GM23338 (cell line): ENCODE measurements around the gene AGFG1. TPM values are rescaled to one million over a fixed set of nuclear protein-coding genes. Genes with fewer than 3 reads are reported as not detected.

Source experiments
- ATAC-seq: fragments of 200-7000 bp; cut with Tn5 transposase; 3 replicates; pipeline ENCODE4 v1.9.1; 2020
- DNase-seq: peaks from one replicate; pipeline ENCODE4 v3.0.0-alpha.2; 2015; ENCODE audit warnings: low spot score
- H2AFZ ChIP-seq: fragments of 200-600 bp; sonication (generic); 2 replicates; pipeline ENCODE4 v1.8.0; 2016; ENCODE audit warnings: antibody characterized with exemption, mild to moderate bottlenecking, moderate library complexity
- H3F3A ChIP-seq: fragments of 200-600 bp; sonication (generic); replicated peaks from 2 replicates; pipeline ENCODE4 v1.8.0; 2017; ENCODE audit warnings: antibody characterized with exemption, mixed run types, low read depth
- H3K27ac ChIP-seq: fragments of 200-600 bp; sonication (generic); 2 replicates; pipeline ENCODE4 v1.6.1; 2016; ENCODE audit warnings: low read depth
- H3K27me3 ChIP-seq: fragments of 200-600 bp; sonication (generic); 2 replicates; pipeline ENCODE4 v1.8.0; 2016; ENCODE audit warnings: mild to moderate bottlenecking, mixed run types, moderate library complexity; ENCODE audit not compliant: insufficient read depth
- H3K36me3 ChIP-seq: fragments of 200-600 bp; sonication (generic); 2 replicates; pipeline ENCODE4 v1.8.0; 2016; ENCODE audit warnings: mild to moderate bottlenecking; ENCODE audit not compliant: insufficient read depth
- H3K4me1 ChIP-seq: fragments of 200-600 bp; sonication (generic); 2 replicates; pipeline ENCODE4 v1.8.0; 2016; ENCODE audit warnings: mild to moderate bottlenecking, moderate library complexity; ENCODE audit not compliant: insufficient read depth
- H3K4me2 ChIP-seq: fragments of 200-600 bp; sonication (generic); 2 replicates; pipeline ENCODE4 v1.7.1; 2017; ENCODE audit warnings: mixed run types
- H3K4me3 ChIP-seq: fragments of 200-600 bp; sonication (generic); 2 replicates; pipeline ENCODE4 v1.6.1; 2016; ENCODE audit warnings: mixed run types
- H3K79me2 ChIP-seq: fragments of 200-600 bp; sonication (generic); replicated peaks from 2 replicates; pipeline ENCODE4 v1.8.0; 2017; ENCODE audit warnings: mild to moderate bottlenecking; ENCODE audit not compliant: insufficient read depth
- H3K9me2 ChIP-seq: fragments of 200-600 bp; sonication (generic); 2 replicates; pipeline ENCODE4 v1.8.0; 2017; ENCODE audit not compliant: insufficient read depth
- H4K20me1 ChIP-seq: fragments of 200-600 bp; sonication (generic); replicated peaks from 2 replicates; pipeline ENCODE4 v1.8.0; 2017; ENCODE audit warnings: mild to moderate bottlenecking; ENCODE audit not compliant: insufficient read depth
- H3K27ac Mint-ChIP-seq: 2 replicates; pipeline ENCODE4 v1.8.0; 2020; ENCODE audit warnings: inconsistent platforms, mild to moderate bottlenecking, moderate library complexity, mixed read lengths
- H3K27me3 Mint-ChIP-seq: 3 replicates; pipeline ENCODE4 v1.8.0; 2022; ENCODE audit warnings: low read depth, mild to moderate bottlenecking, moderate library complexity, mixed read lengths, inconsistent platforms; ENCODE audit not compliant: insufficient read depth, poor library complexity
- H3K36me3 Mint-ChIP-seq: 3 replicates; pipeline ENCODE4 v1.8.0; 2021; ENCODE audit warnings: low read depth, mild to moderate bottlenecking, inconsistent platforms, moderate library complexity, mixed read lengths
- H3K4me1 Mint-ChIP-seq: 3 replicates; pipeline ENCODE4 v1.8.0; 2020; ENCODE audit warnings: mild to moderate bottlenecking, inconsistent platforms, mixed read lengths
- H3K4me3 Mint-ChIP-seq: 3 replicates; pipeline ENCODE4 v1.8.0; 2021; ENCODE audit warnings: moderate library complexity, mild to moderate bottlenecking, inconsistent platforms, mixed read lengths
- H3K9me3 Mint-ChIP-seq: 3 replicates; pipeline ENCODE4 v1.8.0; 2020; ENCODE audit warnings: moderate library complexity, mild to moderate bottlenecking, inconsistent platforms, mixed read lengths
- CREB1 ChIP-seq: fragments of 250-450 bp; sonication (Bioruptor Pico); IDR thresholded peaks from 2 replicates; pipeline ENCODE4 v1.5.0; 2020; ENCODE audit warnings: low read depth, mild to moderate bottlenecking, moderate library complexity
- CTCF ChIP-seq, 2 experiments: fragments of 200-600 bp in 1 of 2; sonication (generic) in 1 of 2; conservative IDR thresholded peaks; 2 replicates each; pipeline versions ENCODE4 v1.5.1 to v1.6.1; 2016 to 2017; ENCODE audit warnings: antibody characterized with exemption in 2 of 2, low read depth in 2 of 2, mild to moderate bottlenecking in 2 of 2, moderate library complexity in 1 of 2
- ETS1 ChIP-seq: IDR thresholded peaks from 2 replicates; pipeline ENCODE4 v1.6.1; 2016; ENCODE audit warnings: antibody characterized with exemption
- EZH2 ChIP-seq: fragments of 200-600 bp; sonication (generic); IDR thresholded peaks from one replicate; pipeline ENCODE4 v1.8.0; 2017; ENCODE audit warnings: antibody characterized with exemption, mild to moderate bottlenecking, low read depth; ENCODE audit not compliant: unreplicated experiment
- EZH2phosphoT487 ChIP-seq: fragments of 200-600 bp; sonication (generic); IDR thresholded peaks from one replicate; pipeline ENCODE4 v1.8.1; 2018; ENCODE audit warnings: antibody characterized with exemption; ENCODE audit not compliant: unreplicated experiment
- JUNB ChIP-seq: IDR thresholded peaks from one replicate; pipeline ENCODE4 v1.6.1; 2016; ENCODE audit warnings: antibody characterized with exemption; ENCODE audit not compliant: unreplicated experiment
- NANOG ChIP-seq: IDR thresholded peaks from 2 replicates; pipeline ENCODE4 v1.6.1; 2016; ENCODE audit warnings: antibody characterized with exemption, borderline replicate concordance
- POLR2AphosphoS5 ChIP-seq: IDR thresholded peaks from 2 replicates; pipeline ENCODE4 v1.6.1; 2016; ENCODE audit warnings: antibody characterized with exemption, low read depth
- REST ChIP-seq: IDR thresholded peaks from one replicate; pipeline ENCODE4 v1.6.1; 2018; ENCODE audit warnings: antibody characterized with exemption; ENCODE audit not compliant: unreplicated experiment
- STAT1 ChIP-seq: IDR thresholded peaks from one replicate; pipeline ENCODE4 v1.6.1; 2016; ENCODE audit warnings: antibody characterized with exemption; ENCODE audit not compliant: unreplicated experiment
- ZNF114 ChIP-seq: fragments of 250-450 bp; sonication (Bioruptor Pico); IDR thresholded peaks from 2 replicates; pipeline ENCODE4 v1.5.0; 2020; ENCODE audit warnings: mild to moderate bottlenecking, moderate library complexity
- ZNF331 ChIP-seq: fragments of 250-450 bp; sonication (Bioruptor Pico); IDR thresholded peaks from 2 replicates; pipeline ENCODE4 v1.5.0; 2020; ENCODE audit warnings: low read depth, mild to moderate bottlenecking, moderate library complexity
- ZNF462 ChIP-seq: fragments of 250-450 bp; sonication (Bioruptor Pico); IDR thresholded peaks from 2 replicates; pipeline ENCODE4 v1.5.0; 2020; ENCODE audit warnings: mild to moderate bottlenecking, moderate library complexity
- polyA plus RNA-seq: library from polyadenylated mRNA; unstranded; fragments of >200 nt; fragmentation: Nextera tagmentation; extraction: Ambion mirVana; gene quantifications from 2 replicates; pipeline ENCODE4 v1.2.1, GENCODE V29; 2016
- total RNA-seq: library from RNA; depleted of rRNA; stranded (reverse); fragments of >200 nt; shearing (Covaris generic); gene quantifications from 2 replicates; pipeline ENCODE4 v1.2.3, GENCODE V29; 2014

AGFG1 gene
- total and polyA plus RNA-seq, 2 experiments from 2014 or later: 14.5 to 113 TPM

GRCh38 chr2:227602358-227602757 is 130.4 kb downstream of the AGFG1 start:
- H3K4me3 ChIP-seq: no peak overlapping the region
- no peak for ATAC-seq
- peaks cover 10% of the 10 kb centered on the region; the same call in 1 of the 2 replicates for H3K4me1 ChIP-seq
- H3F3A ChIP-seq: no peaks in the 10 kb centered on the region
- peak overlapping the region; percentile 69; the same call in 1 of the 2 replicates for H2AFZ ChIP-seq
- H3K9me2 ChIP-seq: no peaks in the 10 kb centered on the region
- no peak overlapping the region for H3K4me2 ChIP-seq
- H3K36me3 ChIP-seq: no peaks in the 10 kb centered on the region
- TF ChIP-seq ZNF114 (CRISPR knock-in tag) (no peak), ETS1 (no peak), NANOG (no peak), STAT1 (no peak), CREB1 (no peak), ZNF331 (CRISPR knock-in tag) (no peak), ZNF462 (CRISPR knock-in tag) (no peak), CTCF (conservative IDR thresholded peaks at IDR 0.05; ENCODE audit: low read depth in 2 of 2) (no peak), POLR2AphosphoS5 (no peak), REST (no peak), EZH2phosphoT487 (no peak), EZH2 (no peak), JUNB (no peak)
- no peak overlapping the region for H3K27ac Mint-ChIP-seq
- H3K36me3 Mint-ChIP-seq: no peaks in the 10 kb centered on the region
- H3K27me3 Mint-ChIP-seq: no peaks in the 10 kb centered on the region
- no peaks in the 10 kb centered on the region for H3K79me2 ChIP-seq
- no peak overlapping the region for H3K27ac ChIP-seq
- H3K4me1 Mint-ChIP-seq: peaks cover 9% of the 10 kb centered on the region; the same call in 2 of the 3 replicates
- DNase-seq: no peak
- H3K9me3 Mint-ChIP-seq: no peaks in the 10 kb centered on the region
- H4K20me1 ChIP-seq: no peaks in the 10 kb centered on the region
- no peak overlapping the region for H3K4me3 Mint-ChIP-seq
- no peaks in the 10 kb centered on the region for H3K27me3 ChIP-seq
